H1 (cell line): ENCODE measurements around the gene CACNA2D3.

Source experiments
- CBX8 ChIP-seq: fragments of 300-800, 300-1000 bp; sonication (generic); IDR thresholded peaks from 2 replicates; pipeline ENCODE4 v1.7.1; 2016; ENCODE audit warnings: low read depth, low read length, borderline replicate concordance
- CTCF ChIP-seq, 3 experiments: IDR thresholded peaks; 1 replicate in 2 of 3; 2 replicates in 1 of 3; pipeline versions ENCODE4 v1.5.1 to v1.6.1; 2011; ENCODE audit warnings: low read length in 3 of 3, mild to moderate bottlenecking in 3 of 3, inconsistent platforms in 2 of 3, low read depth in 1 of 3, moderate library complexity in 1 of 3; ENCODE audit not compliant: insufficient read depth in 1 of 3; ENCODE audit errors: control extremely low read depth in 1 of 3
- EP300 ChIP-seq, 2 experiments: IDR thresholded peaks; 1 replicate in 1 of 2; 2 replicates in 1 of 2; pipeline ENCODE4 v1.6.1; 2011 to 2012; ENCODE audit warnings: low read depth in 2 of 2, low read length in 2 of 2, mild to moderate bottlenecking in 2 of 2, borderline replicate concordance in 1 of 2, inconsistent platforms in 1 of 2, moderate library complexity in 1 of 2
- GTF2F1 ChIP-seq: IDR thresholded peaks from 2 replicates; pipeline ENCODE4 v1.6.1; 2012; ENCODE audit warnings: low read depth, low read length, improper control_type of control experiment, borderline replicate concordance
- MAFK ChIP-seq: IDR thresholded peaks from 2 replicates; pipeline ENCODE4 v1.6.1; 2012; ENCODE audit warnings: low read depth, mild to moderate bottlenecking, improper control_type of control experiment, low read length
- NRF1 ChIP-seq: IDR thresholded peaks from 2 replicates; pipeline ENCODE4 v1.6.1; 2011; ENCODE audit warnings: mild to moderate bottlenecking, low read depth, low read length, improper control_type of control experiment
- POLR2A ChIP-seq, 2 experiments: IDR thresholded peaks; 1 replicate in 1 of 2; 2 replicates in 1 of 2; pipeline ENCODE4 v1.6.1; 2011; ENCODE audit warnings: low read depth in 2 of 2, low read length in 2 of 2, mild to moderate bottlenecking in 2 of 2; ENCODE audit errors: control extremely low read depth in 1 of 2
- POLR2AphosphoS5 ChIP-seq: IDR thresholded peaks from 2 replicates; pipeline ENCODE4 v1.6.1; 2011; ENCODE audit warnings: low read depth, low read length
- YY1 ChIP-seq: IDR thresholded peaks from 2 replicates; pipeline ENCODE4 v1.6.1; 2011; ENCODE audit warnings: low read depth, mild to moderate bottlenecking, low read length
- ZNF274 ChIP-seq: IDR thresholded peaks from 2 replicates; pipeline ENCODE4 v1.7.0; 2012; ENCODE audit warnings: low read length, borderline replicate concordance; ENCODE audit errors: extremely low read depth

GRCh38 chr3:54564374-54564925 lies 442.1 kb downstream of the CACNA2D3 start:
- no peak for TF ChIP-seq POLR2A (IDR thresholded peaks at IDR 0.05; ENCODE audit: control extremely low read depth in 1 of 2, low read depth in 2 of 2, low read length in 2 of 2)
- TF ChIP-seq MAFK, result no peak
- TF ChIP-seq POLR2AphosphoS5, result no peak
- TF ChIP-seq CTCF (IDR thresholded peaks at IDR 0.05; ENCODE audit: control extremely low read depth in 1 of 3, insufficient read depth in 1 of 3, low read depth in 1 of 3, low read length in 3 of 3), result no peak
- TF ChIP-seq ZNF274, result no peak
- TF ChIP-seq GTF2F1, result no peak
- no peak for TF ChIP-seq EP300 (IDR thresholded peaks at IDR 0.05; ENCODE audit: borderline replicate concordance in 1 of 2, low read depth in 2 of 2, low read length in 2 of 2)
- no peak for TF ChIP-seq NRF1
- no peak for TF ChIP-seq CBX8
- TF ChIP-seq YY1, result no peak
